SK-N-SH treated with all-trans-retinoic acid at 6 μM for 48 hours (cell line): ENCODE measurements around the gene KCTD2.
"Not testable (repeated sequence)": the region's sequence is repeated elsewhere in the genome, so short reads cannot be mapped to it uniquely, and the experiment has no call there.

Experiments
- ATAC-seq: fragments of 200-7000 bp; cut with Tn5 transposase; 3 replicates; pipeline ENCODE4 v1.9.1; 2020; ENCODE audit warnings: mild to moderate bottlenecking, moderate library complexity
- ARNTL ChIP-seq: fragments of 450-650 bp; formaldehyde crosslinking; IDR thresholded peaks from 2 replicates; pipeline ENCODE4 v1.5.0; 2020; ENCODE audit warnings: low read depth, mild to moderate bottlenecking, moderate library complexity, borderline replicate concordance
- BACH2 ChIP-seq: fragments of 250-450 bp; sonication (Bioruptor Pico); IDR thresholded peaks from 2 replicates; pipeline ENCODE4 v1.9.0; 2021; ENCODE audit warnings: mild to moderate bottlenecking, borderline replicate concordance
- CSDC2 ChIP-seq: fragments of 250-450 bp; sonication (Bioruptor Pico); IDR thresholded peaks from 2 replicates; pipeline ENCODE4 v1.5.0; 2020; ENCODE audit warnings: mild to moderate bottlenecking, moderate library complexity
- CSRNP3 ChIP-seq: fragments of 250-450 bp; sonication (Bioruptor Pico); IDR thresholded peaks from 2 replicates; pipeline ENCODE4 v1.5.1; 2021; ENCODE audit warnings: mild to moderate bottlenecking, moderate library complexity
- ESRRG ChIP-seq: fragments of 250-450 bp; sonication (Bioruptor Pico); IDR thresholded peaks from 2 replicates; pipeline ENCODE4 v1.6.1; 2021; ENCODE audit warnings: mild to moderate bottlenecking
- POU6F1 ChIP-seq: fragments of 250-450 bp; sonication (Bioruptor Pico); IDR thresholded peaks from 2 replicates; pipeline ENCODE4 v1.8.0; 2021; ENCODE audit warnings: low read depth, mild to moderate bottlenecking, moderate library complexity, borderline replicate concordance
- PPARA ChIP-seq: fragments of 250-450 bp; sonication (Bioruptor Pico); IDR thresholded peaks from 2 replicates; pipeline ENCODE4 v1.5.0; 2020; ENCODE audit warnings: mild to moderate bottlenecking, borderline replicate concordance
- RARB ChIP-seq: fragments of 250-450 bp; sonication (Bioruptor Pico); IDR thresholded peaks from 2 replicates; pipeline ENCODE4 v1.8.0; 2021; ENCODE audit warnings: mild to moderate bottlenecking, moderate library complexity
- SNAI2 ChIP-seq: fragments of 250-450 bp; sonication (Bioruptor Pico); IDR thresholded peaks from 2 replicates; pipeline ENCODE4 v1.5.0; 2020; ENCODE audit warnings: mild to moderate bottlenecking, moderate library complexity
- TCF4 ChIP-seq: fragments of 250-450 bp; sonication (Bioruptor Pico); IDR thresholded peaks from 2 replicates; pipeline ENCODE4 v1.8.0; 2021; ENCODE audit warnings: mild to moderate bottlenecking, moderate library complexity, borderline replicate concordance
- TOX ChIP-seq: fragments of 250-450 bp; sonication (Bioruptor Pico); IDR thresholded peaks from 2 replicates; pipeline ENCODE4 v1.8.0; 2021; ENCODE audit warnings: mild to moderate bottlenecking, moderate library complexity, borderline replicate concordance
- ZC3H10 ChIP-seq: fragments of 250-450 bp; sonication (Bioruptor Pico); IDR thresholded peaks from 2 replicates; pipeline ENCODE4 v1.5.1; 2021; ENCODE audit warnings: mild to moderate bottlenecking, moderate library complexity
- ZFP30 ChIP-seq: fragments of 450-650 bp; formaldehyde crosslinking; IDR thresholded peaks from 2 replicates; pipeline ENCODE4 v1.5.0; 2022; ENCODE audit warnings: mild to moderate bottlenecking, moderate library complexity
- ZNF565 ChIP-seq: fragments of 450-650 bp; formaldehyde crosslinking; conservative IDR thresholded peaks from 2 replicates; pipeline ENCODE4 v1.5.0; 2020; ENCODE audit warnings: low read depth, mild to moderate bottlenecking, moderate library complexity
- ZNF70 ChIP-seq: fragments of 450-650 bp; formaldehyde crosslinking; IDR thresholded peaks from 2 replicates; pipeline ENCODE4 v1.5.0; 2020; ENCODE audit warnings: mild to moderate bottlenecking, moderate library complexity
- ZNF8 ChIP-seq: fragments of 450-650 bp; formaldehyde crosslinking; IDR thresholded peaks from 2 replicates; pipeline ENCODE4 v1.5.0; 2020; ENCODE audit warnings: mild to moderate bottlenecking, moderate library complexity
- TF ChIP-seq, protein P1 (sequence below): fragments of 250-450 bp; sonication (Bioruptor Pico); IDR thresholded peaks from 2 replicates; pipeline ENCODE4 v1.5.1; 2020; ENCODE audit warnings: low read depth, mild to moderate bottlenecking, moderate library complexity
- TF ChIP-seq, protein P2 (sequence below): fragments of 250-450 bp; sonication (Bioruptor Pico); IDR thresholded peaks from 2 replicates; pipeline ENCODE4 v1.5.0; 2020; ENCODE audit warnings: mild to moderate bottlenecking, moderate library complexity
- TF ChIP-seq, protein P3 (sequence below): fragments of 250-450 bp; sonication (Bioruptor Pico); IDR thresholded peaks from 2 replicates; pipeline ENCODE4 v1.8.0; 2020; ENCODE audit warnings: mild to moderate bottlenecking, moderate library complexity, borderline replicate concordance

KCTD2 gene

DNA sequence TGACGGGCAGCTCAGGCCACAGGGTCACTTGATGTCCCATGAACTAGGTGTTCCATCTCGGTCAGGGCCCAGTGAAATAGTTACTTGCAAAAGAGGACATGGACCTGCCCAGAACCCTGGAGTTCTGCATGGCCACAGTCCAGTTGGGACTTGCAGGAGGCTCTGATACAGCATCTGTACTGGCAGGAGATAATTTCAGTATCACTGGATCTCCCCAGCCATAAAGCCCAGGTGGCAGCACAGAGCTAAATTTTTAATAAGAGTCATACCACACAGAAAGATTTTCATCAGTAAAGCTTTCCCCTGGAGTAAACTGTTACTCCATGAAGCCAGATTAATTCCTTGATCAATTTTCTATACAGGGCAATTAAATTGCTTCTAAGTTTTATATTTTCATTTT is 22.8 kb downstream of the KCTD2 start:
- ATAC-seq: peak; percentile 72
- TF ChIP-seq CSDC2: no peak
- no peak for TF ChIP-seq TOX (CRISPR knock-in tag)
- no peak for TF ChIP-seq TCF4 (CRISPR knock-in tag)
- no peak for TF ChIP-seq PPARA (CRISPR knock-in tag)
- no peak for TF ChIP-seq ZNF70 (CRISPR knock-in tag)

DNA sequence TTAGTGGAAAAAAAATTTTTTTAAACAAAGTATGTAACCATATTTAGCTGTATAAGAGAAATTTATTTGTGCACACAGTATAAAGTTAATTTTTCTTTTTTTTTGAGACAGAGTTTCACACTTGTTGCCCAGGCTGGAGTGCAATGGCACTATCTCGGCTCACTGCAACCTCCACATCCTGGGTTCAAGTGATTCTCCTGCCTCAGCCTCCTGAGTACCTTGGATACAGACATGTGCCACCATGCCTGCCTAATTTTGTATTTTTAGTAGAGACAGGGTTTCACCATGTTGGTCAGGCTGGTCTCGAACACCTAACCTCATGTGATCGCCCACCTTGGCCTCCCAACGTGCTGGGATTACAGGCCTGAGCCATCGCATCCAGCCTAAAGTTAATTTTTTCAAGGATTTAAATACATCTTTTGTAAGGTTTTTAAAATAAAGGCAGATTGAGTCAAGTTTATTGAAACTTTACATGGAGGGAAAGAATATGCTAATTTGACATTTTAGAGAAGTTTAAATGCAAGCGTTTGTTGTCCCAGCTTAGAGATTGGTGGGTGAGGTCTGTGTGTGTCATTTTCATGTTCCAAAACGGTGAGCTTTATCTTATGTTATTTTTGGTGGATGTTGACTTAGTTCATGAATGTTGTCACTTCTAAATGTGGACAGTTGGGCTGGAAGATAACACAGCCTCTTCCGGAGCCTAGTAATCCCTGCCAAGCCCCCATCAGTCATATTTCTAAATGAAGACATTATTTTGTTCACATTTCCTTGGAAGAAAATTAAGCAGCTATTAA is 24.6 kb downstream of the KCTD2 start:
- ATAC-seq: not testable (repeated sequence)

GRCh38 chr17:75072909-75073308 is 25.9 kb downstream of the KCTD2 start:
- ATAC-seq: not testable (repeated sequence)

DNA sequence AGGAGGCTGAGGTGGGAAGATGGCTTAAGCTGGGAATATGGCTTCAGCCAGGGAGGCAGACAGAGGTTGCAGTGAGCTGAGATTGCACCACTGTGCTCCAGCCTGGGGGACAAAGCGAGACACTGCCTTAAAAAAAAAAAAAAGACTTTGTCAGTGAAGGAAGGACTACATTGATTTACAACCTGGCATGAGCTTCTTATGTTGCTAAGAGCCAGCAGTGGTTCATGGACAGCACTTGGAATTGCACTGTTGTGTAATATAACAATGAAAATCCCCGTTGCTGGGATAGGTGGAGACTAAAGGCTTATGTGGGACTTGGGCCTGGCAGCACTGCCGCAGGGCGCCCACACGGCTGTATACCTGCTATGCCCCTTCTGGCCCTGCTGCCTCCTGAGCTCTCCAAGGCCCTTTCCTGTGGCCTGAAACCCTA is 26.6 kb downstream of the KCTD2 start:
- no peak for ATAC-seq
- TF ChIP-seq BACH2 (no peak), ESRRG (CRISPR knock-in tag) (no peak)
- TF ChIP-seq, all 23 proteins: peak for 0

DNA sequence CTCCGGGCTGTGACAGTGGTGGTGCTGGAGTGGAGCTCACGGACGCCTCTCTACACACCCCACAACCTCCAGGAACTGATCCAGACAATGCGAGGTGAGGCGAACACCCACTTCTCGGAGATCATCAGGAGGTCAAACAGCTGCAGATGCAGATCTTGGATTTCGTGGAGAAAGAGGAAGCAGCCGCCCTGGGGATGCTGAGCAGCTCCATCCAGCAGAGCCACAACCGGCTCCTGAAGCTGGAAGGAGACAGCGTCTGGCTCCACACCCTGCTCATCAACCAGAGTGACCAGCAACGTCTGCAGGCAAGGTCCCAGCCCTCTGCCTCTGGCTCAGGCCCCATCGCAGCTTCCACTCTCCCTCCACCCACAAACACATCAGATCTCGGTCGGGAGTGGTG is 27.5 kb downstream of the KCTD2 start:
- no peak for TF ChIP-seq ZFP30 (CRISPR knock-in tag)
- TF ChIP-seq, protein P1, sequence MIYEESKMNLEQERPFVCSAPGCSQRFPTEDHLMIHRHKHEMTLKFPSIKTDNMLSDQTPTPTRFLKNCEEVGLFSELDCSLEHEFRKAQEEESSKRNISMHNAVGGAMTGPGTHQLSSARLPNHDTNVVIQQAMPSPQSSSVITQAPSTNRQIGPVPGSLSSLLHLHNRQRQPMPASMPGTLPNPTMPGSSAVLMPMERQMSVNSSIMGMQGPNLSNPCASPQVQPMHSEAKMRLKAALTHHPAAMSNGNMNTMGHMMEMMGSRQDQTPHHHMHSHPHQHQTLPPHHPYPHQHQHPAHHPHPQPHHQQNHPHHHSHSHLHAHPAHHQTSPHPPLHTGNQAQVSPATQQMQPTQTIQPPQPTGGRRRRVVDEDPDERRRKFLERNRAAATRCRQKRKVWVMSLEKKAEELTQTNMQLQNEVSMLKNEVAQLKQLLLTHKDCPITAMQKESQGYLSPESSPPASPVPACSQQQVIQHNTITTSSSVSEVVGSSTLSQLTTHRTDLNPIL (CRISPR knock-in tag): no peak
- no peak for TF ChIP-seq POU6F1 (CRISPR knock-in tag)
- TF ChIP-seq ESRRG (CRISPR knock-in tag): no peak
- no peak for TF ChIP-seq ZC3H10 (CRISPR knock-in tag)
- TF ChIP-seq CSRNP3: no peak
- no peak for TF ChIP-seq ZNF70 (CRISPR knock-in tag)
- no peak for TF ChIP-seq ZNF8 (CRISPR knock-in tag)
- TF ChIP-seq, protein P2, sequence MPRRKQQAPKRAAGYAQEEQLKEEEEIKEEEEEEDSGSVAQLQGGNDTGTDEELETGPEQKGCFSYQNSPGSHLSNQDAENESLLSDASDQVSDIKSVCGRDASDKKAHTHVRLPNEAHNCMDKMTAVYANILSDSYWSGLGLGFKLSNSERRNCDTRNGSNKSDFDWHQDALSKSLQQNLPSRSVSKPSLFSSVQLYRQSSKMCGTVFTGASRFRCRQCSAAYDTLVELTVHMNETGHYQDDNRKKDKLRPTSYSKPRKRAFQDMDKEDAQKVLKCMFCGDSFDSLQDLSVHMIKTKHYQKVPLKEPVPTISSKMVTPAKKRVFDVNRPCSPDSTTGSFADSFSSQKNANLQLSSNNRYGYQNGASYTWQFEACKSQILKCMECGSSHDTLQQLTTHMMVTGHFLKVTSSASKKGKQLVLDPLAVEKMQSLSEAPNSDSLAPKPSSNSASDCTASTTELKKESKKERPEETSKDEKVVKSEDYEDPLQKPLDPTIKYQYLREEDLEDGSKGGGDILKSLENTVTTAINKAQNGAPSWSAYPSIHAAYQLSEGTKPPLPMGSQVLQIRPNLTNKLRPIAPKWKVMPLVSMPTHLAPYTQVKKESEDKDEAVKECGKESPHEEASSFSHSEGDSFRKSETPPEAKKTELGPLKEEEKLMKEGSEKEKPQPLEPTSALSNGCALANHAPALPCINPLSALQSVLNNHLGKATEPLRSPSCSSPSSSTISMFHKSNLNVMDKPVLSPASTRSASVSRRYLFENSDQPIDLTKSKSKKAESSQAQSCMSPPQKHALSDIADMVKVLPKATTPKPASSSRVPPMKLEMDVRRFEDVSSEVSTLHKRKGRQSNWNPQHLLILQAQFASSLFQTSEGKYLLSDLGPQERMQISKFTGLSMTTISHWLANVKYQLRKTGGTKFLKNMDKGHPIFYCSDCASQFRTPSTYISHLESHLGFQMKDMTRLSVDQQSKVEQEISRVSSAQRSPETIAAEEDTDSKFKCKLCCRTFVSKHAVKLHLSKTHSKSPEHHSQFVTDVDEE (CRISPR knock-in tag): no peak
- TF ChIP-seq, protein P3, sequence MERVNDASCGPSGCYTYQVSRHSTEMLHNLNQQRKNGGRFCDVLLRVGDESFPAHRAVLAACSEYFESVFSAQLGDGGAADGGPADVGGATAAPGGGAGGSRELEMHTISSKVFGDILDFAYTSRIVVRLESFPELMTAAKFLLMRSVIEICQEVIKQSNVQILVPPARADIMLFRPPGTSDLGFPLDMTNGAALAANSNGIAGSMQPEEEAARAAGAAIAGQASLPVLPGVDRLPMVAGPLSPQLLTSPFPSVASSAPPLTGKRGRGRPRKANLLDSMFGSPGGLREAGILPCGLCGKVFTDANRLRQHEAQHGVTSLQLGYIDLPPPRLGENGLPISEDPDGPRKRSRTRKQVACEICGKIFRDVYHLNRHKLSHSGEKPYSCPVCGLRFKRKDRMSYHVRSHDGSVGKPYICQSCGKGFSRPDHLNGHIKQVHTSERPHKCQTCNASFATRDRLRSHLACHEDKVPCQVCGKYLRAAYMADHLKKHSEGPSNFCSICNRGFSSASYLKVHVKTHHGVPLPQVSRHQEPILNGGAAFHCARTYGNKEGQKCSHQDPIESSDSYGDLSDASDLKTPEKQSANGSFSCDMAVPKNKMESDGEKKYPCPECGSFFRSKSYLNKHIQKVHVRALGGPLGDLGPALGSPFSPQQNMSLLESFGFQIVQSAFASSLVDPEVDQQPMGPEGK (CRISPR knock-in tag): no peak
- TF ChIP-seq CSDC2: no peak
- TF ChIP-seq ARNTL: no peak
- TF ChIP-seq ZNF565: no peak
- TF ChIP-seq RARB (CRISPR knock-in tag): no peak
- TF ChIP-seq SNAI2 (CRISPR knock-in tag): no peak
- TF ChIP-seq TCF4 (CRISPR knock-in tag): no peak
- TF ChIP-seq TOX (CRISPR knock-in tag): no peak
- ATAC-seq: no peak
